Omental fat pad (tissue), 4 donors: ENCODE data around the gene WDR45B. TPM values are rescaled to one million over a fixed set of nuclear protein-coding genes. Genes with fewer than 3 reads are reported as not detected.

Source experiments
- ATAC-seq: fragments of 150-250 bp; one replicate; pipeline ENCODE4 v1.9.1; 2016; ENCODE audit warnings: mild to moderate bottlenecking, moderate library complexity; ENCODE audit not compliant: low FRiP score
- DNase-seq: peaks from one replicate; pipeline ENCODE4 v3.0.0-alpha.2; 2019; ENCODE audit warnings: low spot score
- CTCF ChIP-seq, 3 donors: fragments of 450-650 bp; IDR thresholded peaks; one replicate each; pipeline ENCODE4 v1.5.1; 2016 to 2017; ENCODE audit warnings: antibody characterized with exemption in 3 of 3, mild to moderate bottlenecking in 3 of 3, moderate library complexity in 2 of 3
- total RNA-seq, 4 donors: library from RNA; depleted of rRNA; stranded (reverse); fragments of >200 nt; gene quantifications; one replicate each; pipeline ENCODE4 v1.1.0, GENCODE V29; 2016

Gene WDR45B
- total RNA-seq, 4 donors from 2014 or later = 63.0 to 139 (median 86.0) TPM

GRCh38 chr17:82668024-82668630 is 19.9 kb upstream of the WDR45B start:
- no peak for TF ChIP-seq CTCF (IDR thresholded peaks at IDR 0.05)
- no peak for DNase-seq
- ATAC-seq = no peak

- TF ChIP-seq CTCF (IDR thresholded peaks at IDR 0.05) = no peak
- ATAC-seq (no peak), DNase-seq (no peak)
Measured at GRCh38 chr17:82667668-82668000, 19.4 kb upstream of the WDR45B start.

GRCh38 chr17:82666931-82667667 is 18.9 kb upstream of the WDR45B start:
- DNase-seq (no peak), ATAC-seq (no peak)
- no peak for TF ChIP-seq CTCF (IDR thresholded peaks at IDR 0.05)

- DNase-seq (no peak), ATAC-seq (no peak)
- TF ChIP-seq CTCF (IDR thresholded peaks at IDR 0.05) = no peak
Measured at GRCh38 chr17:82665891-82666290, 17.6 kb upstream of the WDR45B start.

- no peak for TF ChIP-seq CTCF (IDR thresholded peaks at IDR 0.05)
- DNase-seq (no peak), ATAC-seq (no peak)
Measured at GRCh38 chr17:82665217-82665616, 17.0 kb upstream of the WDR45B start.

GRCh38 chr17:82664701-82665182 is 16.5 kb upstream of the WDR45B start:
- DNase-seq (no peak), ATAC-seq (no peak)
- TF ChIP-seq CTCF (IDR thresholded peaks at IDR 0.05) = no peak

- DNase-seq (no peak), ATAC-seq (no peak)
- no peak for TF ChIP-seq CTCF (IDR thresholded peaks at IDR 0.05)
Measured at GRCh38 chr17:82664276-82664575, 16.0 kb upstream of the WDR45B start.
